HCT116 (cell line): Measurements from ENCODE around the gene STRN3. TPM values are rescaled to one million over a fixed set of nuclear protein-coding genes. Genes with fewer than 3 reads are reported as not detected.

Source experiments
- ATAC-seq: fragments of 200-7000 bp; cut with Tn5 transposase; 2 replicates; pipeline ENCODE4 v1.9.1; 2020; ENCODE audit warnings: mild to moderate bottlenecking, moderate library complexity
- BruUV-seq: library from RNA; stranded (reverse); fragments of 400-500 nt; replicated peaks from 2 replicates; lab custom pipeline; 2021; lab: Mats Ljungman, UMichigan
- CTCF ChIA-PET: fragments of 300-600 bp; sonication (Branson Sonifier 250); formaldehyde crosslinking; loops from one replicate; lab custom pipeline; 2021; ENCODE audit warnings: antibody characterized with exemption; lab: Charles Lee
- POLR2A ChIA-PET: fragments of 300-600, 350-600 bp; sonication (Branson Sonifier 250); formaldehyde crosslinking; loops from one replicate; lab custom pipeline; 2021; ENCODE audit warnings: antibody characterized with exemption; lab: Charles Lee
- RAD21 ChIA-PET, 2 experiments: fragments of 300-600 bp; sonication (Branson Sonifier 250); formaldehyde crosslinking; loops; one replicate each; lab custom pipeline; 2023; ENCODE audit warnings: low total read pairs in 2 of 2; ENCODE audit not compliant: uncharacterized antibody in 2 of 2, unreplicated experiment in 2 of 2, low non-redundant PET in 1 of 2; lab: Charles Lee
- DNase-seq: peaks from one replicate; pipeline ENCODE4 v3.0.0-alpha.2; 2010; ENCODE audit warnings: low read depth, low spot score
- H2AFZ ChIP-seq: fragments of 200-600 bp; shearing (Covaris generic), sonication (generic); 2 replicates; pipeline ENCODE4 v1.6.1; 2017; ENCODE audit warnings: low read depth, mixed run types, mixed read lengths, antibody characterized with exemption, low read length; ENCODE audit not compliant: poor library complexity, severe bottlenecking
- H3K27ac ChIP-seq: 2 replicates; pipeline ENCODE4 v1.5.1; 2012; ENCODE audit warnings: low read depth, low read length
- H3K27me3 ChIP-seq: fragments of 200-600 bp; sonication (generic); 2 replicates; pipeline ENCODE4 v1.6.1; 2016; ENCODE audit warnings: mixed run types, low read length, mixed read lengths; ENCODE audit not compliant: insufficient read depth
- H3K36me3 ChIP-seq, 2 experiments: fragments of 200-500 bp in 1 of 2; fragments of 200-600 bp in 1 of 2; sonication (Bioruptor generic) in 1 of 2; sonication (generic) in 1 of 2; 2 replicates each; pipeline versions ENCODE4 v1.5.1 to v1.6.1; 2014 to 2016; ENCODE audit warnings: low read length in 2 of 2, inconsistent platforms in 1 of 2, mixed read lengths in 1 of 2, mixed run types in 1 of 2; ENCODE audit not compliant: insufficient read depth in 2 of 2, control insufficient read depth in 1 of 2
- H3K4me1 ChIP-seq, 2 experiments: fragments of 200-600 bp in 1 of 2; sonication (generic) in 1 of 2; 2 replicates each; pipeline versions ENCODE4 v1.5.1 to v1.6.1; 2012 to 2017; ENCODE audit warnings: low read length in 2 of 2, inconsistent platforms in 1 of 2, mild to moderate bottlenecking in 1 of 2, mixed read lengths in 1 of 2, mixed run types in 1 of 2, moderate library complexity in 1 of 2; ENCODE audit not compliant: insufficient read depth in 2 of 2, control insufficient read depth in 1 of 2
- H3K4me2 ChIP-seq: fragments of 200-600 bp; sonication (generic); 2 replicates; pipeline ENCODE4 v1.6.1; 2017; ENCODE audit warnings: mixed run types, low read length, mixed read lengths
- H3K4me3 ChIP-seq, 2 experiments: fragments of 200-600 bp in 1 of 2; sonication (generic) in 1 of 2; replicated peaks in 1 of 2; 2 replicates each; pipeline ENCODE4 v1.5.1; 2011 to 2016; ENCODE audit warnings: low read length in 2 of 2, control low read depth in 1 of 2, low read depth in 1 of 2, mild to moderate bottlenecking in 1 of 2, mixed read lengths in 1 of 2, mixed run types in 1 of 2
- H3K79me2 ChIP-seq: fragments of 200-600 bp; sonication (generic); 2 replicates; pipeline ENCODE4 v1.6.1; 2017; ENCODE audit warnings: mild to moderate bottlenecking, mixed run types, low read length, moderate library complexity, mixed read lengths; ENCODE audit not compliant: insufficient read depth
- H3K9ac ChIP-seq: fragments of 200-600 bp; sonication (generic); 2 replicates; pipeline ENCODE4 v1.6.1; 2016; ENCODE audit warnings: low read length, mixed read lengths
- H3K9me2 ChIP-seq: fragments of 200-600 bp; sonication (generic), shearing (Covaris generic); 2 replicates; pipeline ENCODE4 v1.6.1; 2017; ENCODE audit warnings: mixed run types, mild to moderate bottlenecking, moderate library complexity; ENCODE audit not compliant: insufficient read depth
- H3K9me3 ChIP-seq, 2 experiments: fragments of 200-500 bp in 1 of 2; fragments of 200-600 bp in 1 of 2; sonication (Bioruptor generic) in 1 of 2; sonication (generic) in 1 of 2; 2 replicates each; pipeline ENCODE4 v1.6.1; 2014 to 2017; ENCODE audit warnings: low read length in 2 of 2, mixed read lengths in 2 of 2, inconsistent platforms in 1 of 2, low read depth in 1 of 2, mild to moderate bottlenecking in 1 of 2, mixed run types in 1 of 2, moderate library complexity in 1 of 2; ENCODE audit not compliant: control insufficient read depth in 1 of 2, insufficient read depth in 1 of 2
- H4K20me1 ChIP-seq: fragments of 200-600 bp; sonication (generic), shearing (Covaris generic); 2 replicates; pipeline ENCODE4 v1.6.1; 2017; ENCODE audit warnings: mixed run types, mild to moderate bottlenecking, moderate library complexity; ENCODE audit not compliant: insufficient read depth
- ATF3 ChIP-seq: IDR thresholded peaks from 2 replicates; pipeline ENCODE4 v1.6.1; 2012
- CBX3 ChIP-seq: IDR thresholded peaks from 2 replicates; pipeline ENCODE4 v1.6.1; 2012; ENCODE audit warnings: low read depth
- EGR1 ChIP-seq: IDR thresholded peaks from 2 replicates; pipeline ENCODE4 v1.6.1; 2012; ENCODE audit warnings: low read depth
- EZH2phosphoT487 ChIP-seq: fragments of 200-600 bp; IDR thresholded peaks from 2 replicates; pipeline ENCODE4 v1.6.1; 2018; ENCODE audit warnings: antibody characterized with exemption, borderline replicate concordance
- MAX ChIP-seq: IDR thresholded peaks from 2 replicates; pipeline ENCODE4 v1.6.1; 2012
- RAD21 ChIP-seq: IDR thresholded peaks from 2 replicates; pipeline ENCODE4 v1.6.1; 2012; ENCODE audit warnings: low read depth, mild to moderate bottlenecking
- SIN3A ChIP-seq: IDR thresholded peaks from 2 replicates; pipeline ENCODE4 v1.6.1; 2012; ENCODE audit warnings: low read depth
- intact Hi-C: fragments of 100-400 bp; cut with micrococcal nuclease; formaldehyde crosslinking; loops from 2 replicates; pipeline ENCODE4 v1.10.0; 2022
- total RNA-seq: library from RNA; stranded (reverse); gene quantifications from one replicate; pipeline ENCODE4 v1.2.1, GENCODE V29; 2021; ENCODE audit not compliant: unreplicated experiment

Gene STRN3
- total RNA-seq, 1 experiment from 2014 or later: 43.4 TPM

GRCh38 chr14:31018057-31018645 is 8.0 kb downstream of the STRN3 start:
- Histone ChIP-seq H2AFZ (no peak overlapping the region), H3K9ac (no peak overlapping the region), H3K4me1 (peaks cover 2 to 5% of the 10 kb centered on the region in 2 experiments; a peak in 2 of 4 replicates), H3K36me3 (peaks cover 0 to 22% of the 10 kb centered on the region in 2 experiments; a peak in 2 of 4 replicates), H4K20me1 (peaks cover 12% of the 10 kb centered on the region), H3K27me3 (no peaks in the 10 kb centered on the region), H3K9me2 (no peaks in the 10 kb centered on the region), H3K9me3 (no peaks in the 10 kb centered on the region), H3K4me2 (no peak overlapping the region), H3K4me3 (no peak overlapping the region), H3K79me2 (peaks cover 98% of the 10 kb centered on the region), H3K27ac (no peak overlapping the region)
- TF ChIP-seq CBX3 (no peak), EZH2phosphoT487 (no peak), EGR1 (no peak)
- intact Hi-C loops: no loop called here
- no peak for ATAC-seq
- no TSS peak for BruUV-seq
- POLR2A ChIA-PET: no interaction called here
- CTCF ChIA-PET: no interaction called here
- RAD21 ChIA-PET: no interaction called here
- no peak for DNase-seq

GRCh38 chr14:31013841-31014240 is 12.3 kb downstream of the STRN3 start:
- no peak overlapping the region for H3K4me2 ChIP-seq
- peaks cover 0 to 7% of the 10 kb centered on the region in 2 experiments; a peak in 3 of 4 replicates for H3K36me3 ChIP-seq
- no peak overlapping the region for H3K4me3 ChIP-seq
- no TSS peak for BruUV-seq
- H4K20me1 ChIP-seq: peaks cover 15% of the 10 kb centered on the region
- H2AFZ ChIP-seq: no peak overlapping the region
- DNase-seq (no peak), ATAC-seq (no peak)
- no peaks in the 10 kb centered on the region for H3K9me3 ChIP-seq
- no peak overlapping the region for H3K27ac ChIP-seq
- RAD21 ChIA-PET: no interaction called here
- TF ChIP-seq RAD21 (no peak), SIN3A (no peak), ATF3 (no peak), MAX (no peak)
- H3K27me3 ChIP-seq: no peaks in the 10 kb centered on the region
- peaks cover 0 to 5% of the 10 kb centered on the region in 2 experiments; a peak in 2 of 4 replicates for H3K4me1 ChIP-seq
- no peak overlapping the region for H3K9ac ChIP-seq
- intact Hi-C loops: no loop called here
- peaks cover 98% of the 10 kb centered on the region for H3K79me2 ChIP-seq
- POLR2A ChIA-PET: interaction anchor here (1.0 kb wide), 1 partner anchor 12 kb away, joined by 3 read pairs; the partner anchor contains the start of gene STRN3
- CTCF ChIA-PET: no interaction called here
- no peaks in the 10 kb centered on the region for H3K9me2 ChIP-seq
